Left cardiac atrium (tissue), 4 donors: ENCODE results near the gene FOXN4. TPM values are rescaled to one million over a fixed set of nuclear protein-coding genes. Genes with fewer than 3 reads are reported as not detected.
"Not testable (repeated sequence)": the region's sequence is repeated elsewhere in the genome, so short reads cannot be mapped to it uniquely, and the experiment has no call there.

Source experiments
- ATAC-seq, 2 donors: fragments of 200-7000 bp; cut with Tn5 transposase; one replicate each; pipeline ENCODE4 v1.9.1; 2020; ENCODE audit warnings: mild to moderate bottlenecking in 2 of 2, moderate library complexity in 2 of 2
- DNase-seq: peaks from one replicate; pipeline ENCODE4 v3.0.0-alpha.2; 2020
- intact Hi-C, 2 donors: fragments of 100-400 bp; cut with DNase I; formaldehyde crosslinking; loops; one replicate each; pipeline versions ENCODE4 v1.14.1 to v1.15.1; 2022 to 2023
- long read RNA-seq: library from polyadenylated mRNA; unstranded; transcript quantifications from one replicate; pipeline ENCODE4 v2.0.0, GENCODE V29; 2021
- total RNA-seq, 2 donors: library from RNA; stranded (reverse); fragmentation: NEBNext Ultra II Directional; extraction: Animal tissue kit (Norgen Biotek cat#: 25700); gene quantifications; one replicate each; pipeline ENCODE4 v1.2.1, GENCODE V29; 2021
- donor health status: DM: no; HTN: yes; CAD: no.
- donor health status: DM: no; HTN: yes; CAD: no; lungs with severe emphysema.
- donor health status: DM: yes; HTN: yes; CAD: no.
- donor health status: Dilated cardiomyopathy.

Gene FOXN4, protein sequence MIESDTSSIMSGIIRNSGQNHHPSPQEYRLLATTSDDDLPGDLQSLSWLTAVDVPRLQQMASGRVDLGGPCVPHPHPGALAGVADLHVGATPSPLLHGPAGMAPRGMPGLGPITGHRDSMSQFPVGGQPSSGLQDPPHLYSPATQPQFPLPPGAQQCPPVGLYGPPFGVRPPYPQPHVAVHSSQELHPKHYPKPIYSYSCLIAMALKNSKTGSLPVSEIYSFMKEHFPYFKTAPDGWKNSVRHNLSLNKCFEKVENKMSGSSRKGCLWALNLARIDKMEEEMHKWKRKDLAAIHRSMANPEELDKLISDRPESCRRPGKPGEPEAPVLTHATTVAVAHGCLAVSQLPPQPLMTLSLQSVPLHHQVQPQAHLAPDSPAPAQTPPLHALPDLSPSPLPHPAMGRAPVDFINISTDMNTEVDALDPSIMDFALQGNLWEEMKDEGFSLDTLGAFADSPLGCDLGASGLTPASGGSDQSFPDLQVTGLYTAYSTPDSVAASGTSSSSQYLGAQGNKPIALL
- total RNA-seq: not detected
- long read RNA-seq: 0 reads

GRCh38 chr12:109308534-109309380, at the start of gene FOXN4:
FOXN4 (minus strand) TSS chr12:109309284; CDS start chr12:109308321, 963 bp downstream.
- intact Hi-C loops: no loop called here
- ATAC-seq (no peak), DNase-seq (no peak)

DNA sequence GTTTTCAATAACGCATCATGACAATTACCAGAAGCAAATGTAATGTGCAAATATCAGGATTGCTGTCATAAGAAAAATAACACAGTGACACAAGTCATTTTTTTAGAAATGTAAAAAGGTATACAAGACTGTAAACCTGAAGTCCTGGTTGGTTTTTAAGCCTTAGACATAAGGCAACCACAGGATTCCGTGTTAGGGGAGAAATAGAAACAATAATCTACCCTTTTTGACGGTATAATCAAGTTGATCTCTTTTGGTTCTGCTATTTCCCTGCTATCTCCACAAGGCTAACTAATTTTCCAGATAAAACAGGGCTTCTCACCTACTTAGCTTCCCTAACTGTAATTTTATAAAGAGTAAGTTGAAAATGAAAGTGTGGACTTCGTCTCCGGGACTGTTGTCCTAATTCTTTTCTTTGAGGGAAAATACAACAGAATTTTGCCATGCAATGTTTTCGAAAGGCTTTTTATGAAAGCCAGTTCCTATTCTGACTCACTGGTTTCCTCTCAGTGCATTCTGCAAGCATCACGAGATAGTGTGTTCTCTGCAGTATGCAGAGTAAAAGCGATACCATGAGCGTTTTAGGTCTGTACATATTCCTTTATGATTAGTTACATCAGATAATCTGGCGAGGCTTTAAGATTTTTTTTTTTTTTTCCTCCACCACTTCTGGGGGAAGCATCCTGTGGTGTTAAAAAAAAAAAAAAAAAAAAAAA, 49.2 kb upstream of the FOXN4 start:
- no peak for DNase-seq
- intact Hi-C loops: no loop called here
- peak in 1 of 2 donors; percentile 38 for ATAC-seq

DNA sequence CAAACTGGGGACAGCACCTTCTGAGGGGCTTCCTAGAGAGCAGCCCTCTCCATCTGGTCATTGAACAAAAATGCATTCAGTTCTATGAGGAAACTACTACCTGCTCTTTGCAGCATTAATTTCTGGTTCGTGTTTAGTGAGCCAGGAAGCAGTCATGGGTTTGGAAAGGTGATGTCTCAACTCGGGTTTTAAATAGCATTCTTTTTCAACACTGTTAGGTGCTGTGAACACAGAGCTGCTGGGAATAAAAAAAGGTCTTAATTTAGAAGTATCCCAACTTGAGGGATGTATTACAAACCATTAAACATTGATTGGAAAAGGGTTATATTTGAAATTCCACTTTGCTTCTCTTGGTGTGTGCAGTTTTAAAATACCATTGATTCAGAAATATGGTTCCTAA, 47.9 kb upstream of the FOXN4 start:
- DNase-seq (no peak), ATAC-seq (peak in 1 of 2 donors; percentile 67)
- intact Hi-C loops: no loop called here

GRCh38 chr12:109356577-109356976, 47.5 kb upstream of the FOXN4 start:
- no peak for DNase-seq
- ATAC-seq: no peak
- intact Hi-C loops: no loop called here

- intact Hi-C loops: no loop called here
- ATAC-seq (no peak), DNase-seq (no peak)
Observed at GRCh38 chr12:109352184-109352583, 43.1 kb upstream of the FOXN4 start.

- DNase-seq (no peak), ATAC-seq (no peak)
- intact Hi-C loops: no loop called here
Observed at GRCh38 chr12:109347589-109347988, 38.5 kb upstream of the FOXN4 start, which contains the start of gene MYO1H. MYO1H (plus strand) TSS chr12:109347900; CDS start chr12:109347961, 61 bp downstream.

DNA sequence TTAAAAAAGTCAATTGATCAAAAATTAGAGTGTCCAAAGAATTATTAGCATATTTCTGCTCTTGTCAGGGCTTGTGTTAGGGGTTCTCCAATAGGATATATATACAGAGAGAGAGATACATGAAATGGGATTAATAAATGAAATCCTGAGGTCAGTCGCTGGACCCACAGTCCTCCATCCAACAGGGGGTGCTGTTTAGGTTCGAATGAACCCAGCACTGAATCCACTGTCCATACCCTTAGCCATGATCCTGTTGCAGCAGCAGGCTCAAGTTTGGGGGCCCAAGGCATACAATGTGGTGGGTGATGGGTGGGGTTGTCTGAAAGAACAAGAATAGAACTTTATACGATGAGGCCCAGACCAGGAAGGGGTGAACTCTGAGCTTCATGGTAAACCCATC, 37.8 kb upstream of the FOXN4 start:
- no peak for DNase-seq
- no peak for ATAC-seq
- intact Hi-C loops: no loop called here

- intact Hi-C loops: no loop called here
- no peak for ATAC-seq
- no peak for DNase-seq
Observed at GRCh38 chr12:109345428-109345827, 36.3 kb upstream of the FOXN4 start.

- DNase-seq (no peak), ATAC-seq (no peak)
- intact Hi-C loops: no loop called here
Observed at GRCh38 chr12:109343677-109344076, 34.6 kb upstream of the FOXN4 start.

DNA sequence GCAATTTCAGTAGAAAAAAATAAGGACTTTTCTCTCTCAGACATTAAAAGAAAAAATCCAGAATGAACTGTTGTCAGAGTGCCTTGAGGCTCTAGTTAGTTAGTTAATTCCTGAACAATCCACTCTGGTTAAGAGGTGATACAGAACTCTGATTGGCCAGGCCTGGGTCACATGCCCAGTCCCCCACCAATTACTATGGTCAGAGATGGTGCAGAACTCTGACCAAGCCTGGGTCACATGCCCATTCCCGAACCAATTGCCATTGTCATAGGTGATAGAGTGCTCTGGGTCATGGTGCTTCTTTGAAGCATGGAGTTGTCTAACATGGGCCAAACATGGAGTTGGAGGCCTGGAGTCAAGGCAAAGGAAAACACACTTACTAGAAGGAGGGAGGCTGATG, 27.5 kb upstream of the FOXN4 start:
- intact Hi-C loops: no loop called here
- DNase-seq: no peak
- ATAC-seq: no peak

GRCh38 chr12:109334887-109335286, 25.8 kb upstream of the FOXN4 start:
- ATAC-seq: no peak
- DNase-seq: no peak
- intact Hi-C loops: no loop called here

- intact Hi-C loops: no loop called here
- no peak for ATAC-seq
- DNase-seq: no peak
Observed at GRCh38 chr12:109331301-109331952, 22.3 kb upstream of the FOXN4 start.

DNA sequence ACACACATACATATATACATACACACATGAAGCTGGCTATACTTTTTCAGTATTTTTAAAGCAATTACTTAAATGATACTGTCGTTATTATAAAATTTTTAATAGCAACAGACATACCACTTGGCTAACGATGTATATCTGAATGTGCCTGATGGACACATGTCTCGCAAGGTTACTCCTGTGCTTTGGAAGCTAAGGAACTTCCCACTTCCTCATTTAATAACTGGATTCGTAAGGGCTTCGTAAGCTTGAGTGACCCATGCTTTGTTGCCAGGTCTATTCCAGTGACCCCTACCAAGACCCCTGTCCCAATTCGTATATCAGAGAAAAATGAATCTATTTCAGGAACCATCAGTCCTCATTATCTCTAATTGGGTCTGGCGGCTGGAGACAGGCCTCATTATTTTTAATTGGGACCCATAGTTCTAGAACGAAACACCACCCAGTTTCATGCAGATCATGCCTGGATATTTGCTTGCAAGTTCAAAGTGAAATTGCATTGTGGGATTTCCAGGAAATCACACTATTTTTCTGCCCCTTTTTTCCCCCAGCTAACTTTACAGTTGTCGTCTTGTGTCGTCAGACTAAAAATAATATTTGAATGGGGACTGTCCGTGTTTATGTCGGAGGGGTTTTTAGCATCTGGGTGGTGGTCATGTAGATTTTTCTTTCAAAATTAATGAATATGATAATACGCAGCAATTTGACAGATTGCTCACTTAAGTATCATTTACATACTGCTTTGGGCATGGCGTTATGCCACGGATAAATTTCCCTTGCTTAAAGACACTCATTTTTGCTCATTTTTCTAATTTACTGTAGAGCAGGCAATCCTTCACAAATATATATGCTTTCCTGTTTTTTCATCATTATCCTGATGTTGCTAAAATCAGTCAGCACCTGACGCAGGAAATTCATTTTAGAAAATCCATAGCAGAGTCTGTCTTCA, 21.5 kb upstream of the FOXN4 start:
- intact Hi-C loops: no loop called here
- DNase-seq (no peak), ATAC-seq (no peak)

DNA sequence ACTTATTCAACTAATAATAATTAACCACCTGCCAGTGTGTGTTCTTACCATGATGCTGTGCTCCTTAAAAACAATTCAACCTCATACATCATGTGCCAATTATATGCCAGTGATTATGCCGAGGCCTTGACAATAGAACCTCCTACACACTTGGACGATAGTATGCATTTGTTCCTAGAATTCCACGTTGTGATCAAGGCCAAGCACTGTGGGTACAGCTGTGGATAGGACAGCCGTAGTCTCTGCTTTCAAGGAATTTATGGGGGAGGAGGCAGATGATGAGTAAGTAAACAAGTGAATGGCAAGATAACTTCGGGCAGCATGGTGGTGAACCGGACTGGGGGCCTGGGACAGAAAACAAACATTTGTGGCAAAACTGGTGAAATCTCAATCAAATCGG, 20.6 kb upstream of the FOXN4 start:
- intact Hi-C loops: no loop called here
- DNase-seq (no peak), ATAC-seq (no peak)

DNA sequence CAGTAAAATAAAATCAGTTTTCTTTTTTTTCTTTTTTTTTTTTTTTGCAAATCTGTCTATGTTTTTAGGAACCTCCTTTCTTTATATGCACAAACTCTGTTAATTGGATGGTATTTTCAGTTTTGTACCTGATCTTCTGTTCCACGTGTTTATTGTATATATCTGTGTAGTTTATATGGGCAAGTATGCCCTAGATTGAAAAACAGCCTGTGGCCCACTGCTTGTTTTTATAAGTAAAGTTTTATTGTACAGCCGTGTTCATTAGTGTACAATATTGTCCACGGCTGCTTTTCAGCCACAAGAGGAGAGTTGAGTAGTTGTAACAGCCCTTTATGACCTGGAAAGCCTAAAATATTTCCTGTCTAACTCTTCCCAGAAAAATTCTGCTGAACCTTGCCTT, 19.9 kb upstream of the FOXN4 start:
- intact Hi-C loops: no loop called here
- no peak for ATAC-seq
- no peak for DNase-seq

DNA sequence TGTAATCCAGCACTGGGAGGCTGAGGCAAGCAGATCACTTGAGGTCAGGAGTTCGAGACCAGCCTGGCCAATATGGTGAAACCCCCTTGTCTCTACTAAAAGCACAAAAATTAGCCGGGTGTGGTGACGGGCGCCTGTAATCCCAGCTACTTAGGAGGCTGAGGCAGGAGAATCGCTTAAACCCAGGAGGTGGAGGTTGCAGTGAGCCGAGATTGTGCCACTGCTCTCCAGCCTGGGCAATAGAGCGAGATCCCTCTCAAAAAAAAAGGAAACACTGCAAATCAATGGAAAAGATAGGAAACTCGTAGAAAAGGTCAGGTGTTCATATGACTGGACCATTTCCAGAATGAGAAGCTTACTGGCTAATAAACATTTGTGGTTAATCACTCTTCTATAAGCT, 12.2 kb upstream of the FOXN4 start:
- ATAC-seq, DNase-seq, intact Hi-C loops: not testable (repeated sequence)

- ATAC-seq: peak in 1 of 2 donors; percentile 38
- DNase-seq: no peak
- intact Hi-C loops: no loop called here
Observed at GRCh38 chr12:109310247-109311125, 1.4 kb upstream of the FOXN4 start.
